Mucosa of rectum (tissue), 2 donors: ENCODE results near the gene GBP2.
"Not testable (repeated sequence)": the region's sequence is repeated elsewhere in the genome, so short reads cannot be mapped to it uniquely, and the experiment has no call there.

Experiments used
- H3K27ac ChIP-seq, 2 donors: one replicate each; pipeline ENCODE4 v1.7.0; 2013; ENCODE audit warnings: inconsistent platforms in 2 of 2, low read depth in 2 of 2, low read length in 2 of 2
- H3K27me3 ChIP-seq, 2 donors: one replicate each; pipeline ENCODE4 v1.7.0; 2013; ENCODE audit warnings: low read length in 2 of 2; ENCODE audit not compliant: control insufficient read depth in 2 of 2, insufficient read depth in 2 of 2
- H3K36me3 ChIP-seq, 2 donors: one replicate each; pipeline ENCODE4 v1.7.0; 2013; ENCODE audit warnings: low read length in 2 of 2; ENCODE audit not compliant: control insufficient read depth in 2 of 2, insufficient read depth in 2 of 2
- H3K4me1 ChIP-seq, 2 donors: one replicate each; pipeline ENCODE4 v1.7.0; 2013; ENCODE audit warnings: low read length in 2 of 2, mild to moderate bottlenecking in 1 of 2; ENCODE audit not compliant: control insufficient read depth in 2 of 2, insufficient read depth in 2 of 2
- H3K4me3 ChIP-seq, 2 donors: one replicate each; pipeline ENCODE4 v1.7.0; 2013; ENCODE audit warnings: low read length in 2 of 2
- H3K9ac ChIP-seq, 2 donors: one replicate each; pipeline ENCODE4 v1.7.0; 2013; ENCODE audit warnings: low read length in 2 of 2, low read depth in 1 of 2, mild to moderate bottlenecking in 1 of 2
- H3K9me3 ChIP-seq, 2 donors: one replicate each; pipeline ENCODE4 v1.7.0; 2013; ENCODE audit warnings: low read length in 2 of 2; ENCODE audit not compliant: control insufficient read depth in 2 of 2
- donor health status: healthy.
- donor health status: Normal muscosa, but diverticular disease.

Gene GBP2

GRCh38 chr1:89100412-89100811, 25.5 kb downstream of the GBP2 start:
- Histone ChIP-seq H3K27me3 (no peaks in the 10 kb centered on the region), H3K9me3 (no peaks in the 10 kb centered on the region), H3K4me1 (no peaks in the 10 kb centered on the region), H3K4me3 (no peak overlapping the region), H3K36me3 (peaks cover 4 to 5% of the 10 kb centered on the region in 2 donors), H3K27ac (no peak overlapping the region), H3K9ac (no peak overlapping the region)

- no peaks in the 10 kb centered on the region for H3K27me3 ChIP-seq
- no peak overlapping the region for H3K9ac ChIP-seq
- H3K36me3 ChIP-seq: no peaks in the 10 kb centered on the region
- H3K4me3 ChIP-seq: no peak overlapping the region
- H3K9me3 ChIP-seq: no peaks in the 10 kb centered on the region
- H3K4me1 ChIP-seq: no peaks in the 10 kb centered on the region
- H3K27ac ChIP-seq: no peak overlapping the region
Observed at GRCh38 chr1:89098857-89099256, 27.1 kb downstream of the GBP2 start.

- Histone ChIP-seq H3K4me3 (no peak overlapping the region), H3K9ac (no peak overlapping the region), H3K9me3 (no peaks in the 10 kb centered on the region), H3K27ac (no peak overlapping the region), H3K4me1 (no peaks in the 10 kb centered on the region), H3K27me3 (no peaks in the 10 kb centered on the region), H3K36me3 (no peaks in the 10 kb centered on the region)
Observed at GRCh38 chr1:89095737-89096136, 30.2 kb downstream of the GBP2 start.

- Histone ChIP-seq H3K9me3 (no peaks in the 10 kb centered on the region), H3K4me1 (no peaks in the 10 kb centered on the region), H3K9ac (no peak overlapping the region), H3K4me3 (no peak overlapping the region), H3K27me3 (no peaks in the 10 kb centered on the region), H3K27ac (no peak overlapping the region), H3K36me3 (no peaks in the 10 kb centered on the region)
Observed at GRCh38 chr1:89089962-89090361, 36.0 kb downstream of the GBP2 start.

- no peak overlapping the region for H3K9ac ChIP-seq
- no peaks in the 10 kb centered on the region for H3K4me1 ChIP-seq
- H3K27me3 ChIP-seq: no peaks in the 10 kb centered on the region
- no peaks in the 10 kb centered on the region for H3K9me3 ChIP-seq
- no peaks in the 10 kb centered on the region for H3K36me3 ChIP-seq
- no peak overlapping the region for H3K4me3 ChIP-seq
- no peak overlapping the region for H3K27ac ChIP-seq
Observed at GRCh38 chr1:89088572-89088971, 37.3 kb downstream of the GBP2 start.

GRCh38 chr1:89087241-89087640, 38.7 kb downstream of the GBP2 start:
- H3K9me3 ChIP-seq: no peaks in the 10 kb centered on the region
- H3K4me3 ChIP-seq: no peak overlapping the region
- no peaks in the 10 kb centered on the region for H3K27me3 ChIP-seq
- H3K27ac ChIP-seq: no peak overlapping the region
- no peaks in the 10 kb centered on the region for H3K4me1 ChIP-seq
- no peaks in the 10 kb centered on the region for H3K36me3 ChIP-seq
- no peak overlapping the region for H3K9ac ChIP-seq

- Histone ChIP-seq H3K27ac (no peak overlapping the region), H3K36me3 (no peaks in the 10 kb centered on the region), H3K9me3 (no peaks in the 10 kb centered on the region), H3K9ac (no peak overlapping the region), H3K27me3 (no peaks in the 10 kb centered on the region), H3K4me1 (no peaks in the 10 kb centered on the region), H3K4me3 (no peak overlapping the region)
Observed at GRCh38 chr1:89085781-89086180, 40.1 kb downstream of the GBP2 start.

GRCh38 chr1:89081005-89081404, 44.9 kb downstream of the GBP2 start:
- H3K36me3 ChIP-seq: no peaks in the 10 kb centered on the region
- no peak overlapping the region for H3K4me3 ChIP-seq
- H3K27ac ChIP-seq: no peak overlapping the region
- no peak overlapping the region for H3K9ac ChIP-seq
- H3K27me3 ChIP-seq: no peaks in the 10 kb centered on the region
- no peaks in the 10 kb centered on the region for H3K4me1 ChIP-seq
- no peaks in the 10 kb centered on the region for H3K9me3 ChIP-seq

- not testable (repeated sequence) for H3K4me1 ChIP-seq, H3K27ac ChIP-seq, H3K9ac ChIP-seq, H3K27me3 ChIP-seq, H3K9me3 ChIP-seq, H3K4me3 ChIP-seq, H3K36me3 ChIP-seq
Observed at GRCh38 chr1:89080068-89080467, 45.8 kb downstream of the GBP2 start.

GRCh38 chr1:89072466-89073065, 53.3 kb downstream of the GBP2 start:
- not testable (repeated sequence) for H3K4me1 ChIP-seq, H3K27ac ChIP-seq, H3K4me3 ChIP-seq, H3K9me3 ChIP-seq, H3K27me3 ChIP-seq, H3K9ac ChIP-seq, H3K36me3 ChIP-seq

GRCh38 chr1:89070509-89070908, 55.4 kb downstream of the GBP2 start:
- Histone ChIP-seq H3K4me1 (no peaks in the 10 kb centered on the region), H3K27ac (no peak overlapping the region), H3K27me3 (no peaks in the 10 kb centered on the region), H3K9me3 (no peaks in the 10 kb centered on the region), H3K4me3 (peak overlapping the region in 1 of 2 donors; percentile 68), H3K9ac (no peak overlapping the region), H3K36me3 (no peaks in the 10 kb centered on the region)
